Neural cell (in vitro differentiated cells): Measurements from ENCODE around the gene NDUFA5.

Source experiments
- CTCF ChIP-seq: fragments of 450-650 bp; IDR thresholded peaks from 2 replicates; pipeline ENCODE4 v1.5.1; 2014; ENCODE audit warnings: antibody characterized with exemption, mild to moderate bottlenecking, moderate library complexity; ENCODE audit not compliant: poor library complexity, severe bottlenecking
- EP300 ChIP-seq: fragments of 450-650 bp; conservative IDR thresholded peaks from 2 replicates; pipeline ENCODE4 v1.6.1; 2014; ENCODE audit warnings: antibody characterized with exemption, mild to moderate bottlenecking, moderate library complexity; ENCODE audit not compliant: poor library complexity, severe bottlenecking
- EZH2 ChIP-seq: fragments of 200-600, 300-800 bp; shearing (Covaris generic), sonication (generic); IDR thresholded peaks from 2 replicates; pipeline ENCODE4 v1.6.1; 2014; ENCODE audit warnings: antibody characterized with exemption, low read length, borderline replicate concordance, mild to moderate bottlenecking; ENCODE audit not compliant: insufficient read depth, poor library complexity, severe bottlenecking
- POLR2AphosphoS5 ChIP-seq: IDR thresholded peaks from 2 replicates; pipeline ENCODE4 v1.6.1; 2012
- RAD21 ChIP-seq: fragments of 450-650 bp; conservative IDR thresholded peaks from 2 replicates; pipeline ENCODE4 v1.6.1; 2014; ENCODE audit warnings: antibody characterized with exemption, mild to moderate bottlenecking, moderate library complexity
- TAF1 ChIP-seq: IDR thresholded peaks from 2 replicates; pipeline ENCODE4 v1.6.1; 2012; ENCODE audit warnings: low read depth

DNA sequence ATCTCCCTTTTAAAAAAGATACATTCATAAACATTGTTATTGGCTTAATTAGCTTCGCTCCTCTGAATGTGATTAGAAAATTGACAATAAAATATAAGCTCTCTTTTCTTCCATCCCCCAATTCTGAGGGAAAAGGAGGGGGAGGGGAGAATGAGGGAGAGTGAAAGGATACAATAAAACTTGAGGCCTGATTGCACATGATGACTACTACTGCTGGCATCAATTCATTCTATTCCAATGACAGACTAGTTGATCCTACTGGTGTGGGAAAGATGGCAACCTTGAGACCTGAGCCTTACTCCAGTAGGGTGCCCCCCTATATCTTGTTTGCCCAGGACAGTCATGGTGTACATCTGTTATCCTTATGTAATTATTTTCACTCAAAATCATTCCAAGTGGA lies 18.7 kb downstream of the NDUFA5 start:
- no peak for TF ChIP-seq RAD21
- TF ChIP-seq CTCF: no peak
- no peak for TF ChIP-seq EP300
- no peak for TF ChIP-seq POLR2AphosphoS5
- no peak for TF ChIP-seq TAF1
- TF ChIP-seq EZH2: no peak
